Thyroid gland (tissue), 4 donors: ENCODE results near the gene GCNT2.

Experiments used
- POLR2A ChIP-seq, 2 donors: fragments of 450-650 bp; IDR thresholded peaks; one replicate each; pipeline ENCODE4 v1.6.1; 2017; ENCODE audit warnings: antibody characterized with exemption in 2 of 2, mild to moderate bottlenecking in 2 of 2, moderate library complexity in 1 of 2
- TF ChIP-seq, protein P1 (sequence below), 6 experiments: fragments of 200-600 bp in 3 of 6; fragments of 450-650 bp in 3 of 6; sonication (generic) in 3 of 6; IDR thresholded peaks; one replicate each; pipeline ENCODE4 v1.5.1; 2016 to 2019; ENCODE audit warnings: antibody characterized with exemption in 6 of 6, mild to moderate bottlenecking in 2 of 6, inconsistent platforms in 1 of 6, moderate library complexity in 1 of 6

DNA sequence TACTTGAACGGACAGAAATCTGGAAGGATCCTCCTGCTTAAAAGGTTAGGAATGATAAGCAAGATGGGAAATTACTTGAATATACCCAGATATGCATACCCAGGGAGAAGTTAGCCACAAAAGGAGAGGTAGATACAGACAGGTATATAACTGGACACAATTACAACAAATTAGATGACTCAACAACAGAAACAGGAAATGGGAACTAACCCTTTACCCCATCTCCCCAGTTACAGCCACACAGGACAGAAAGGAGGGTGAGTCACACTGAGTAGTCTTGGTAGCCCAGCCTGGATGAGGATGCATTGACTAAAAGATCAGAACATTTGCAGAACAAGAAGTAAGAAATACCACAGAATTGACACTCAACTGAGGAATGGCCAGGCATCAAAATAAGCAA, 112.1 kb downstream of the GCNT2 start:
- TF ChIP-seq, protein P1, sequence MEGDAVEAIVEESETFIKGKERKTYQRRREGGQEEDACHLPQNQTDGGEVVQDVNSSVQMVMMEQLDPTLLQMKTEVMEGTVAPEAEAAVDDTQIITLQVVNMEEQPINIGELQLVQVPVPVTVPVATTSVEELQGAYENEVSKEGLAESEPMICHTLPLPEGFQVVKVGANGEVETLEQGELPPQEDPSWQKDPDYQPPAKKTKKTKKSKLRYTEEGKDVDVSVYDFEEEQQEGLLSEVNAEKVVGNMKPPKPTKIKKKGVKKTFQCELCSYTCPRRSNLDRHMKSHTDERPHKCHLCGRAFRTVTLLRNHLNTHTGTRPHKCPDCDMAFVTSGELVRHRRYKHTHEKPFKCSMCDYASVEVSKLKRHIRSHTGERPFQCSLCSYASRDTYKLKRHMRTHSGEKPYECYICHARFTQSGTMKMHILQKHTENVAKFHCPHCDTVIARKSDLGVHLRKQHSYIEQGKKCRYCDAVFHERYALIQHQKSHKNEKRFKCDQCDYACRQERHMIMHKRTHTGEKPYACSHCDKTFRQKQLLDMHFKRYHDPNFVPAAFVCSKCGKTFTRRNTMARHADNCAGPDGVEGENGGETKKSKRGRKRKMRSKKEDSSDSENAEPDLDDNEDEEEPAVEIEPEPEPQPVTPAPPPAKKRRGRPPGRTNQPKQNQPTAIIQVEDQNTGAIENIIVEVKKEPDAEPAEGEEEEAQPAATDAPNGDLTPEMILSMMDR (IDR thresholded peaks at IDR 0.05), result no peak
- no peak for TF ChIP-seq POLR2A (IDR thresholded peaks at IDR 0.05)
